GM18520 (cell line): ENCODE data around the gene RPTOR.
"Not testable (repeated sequence)": the region's sequence is repeated elsewhere in the genome, so short reads cannot be mapped to it uniquely, and the experiment has no call there.

Experiments
- ATAC-seq: cut with Tn5 transposase; IDR thresholded peaks from one replicate; pipeline ENCODE4 v1.9.1; 2021; ENCODE audit not compliant: unreplicated experiment

Gene RPTOR, protein sequence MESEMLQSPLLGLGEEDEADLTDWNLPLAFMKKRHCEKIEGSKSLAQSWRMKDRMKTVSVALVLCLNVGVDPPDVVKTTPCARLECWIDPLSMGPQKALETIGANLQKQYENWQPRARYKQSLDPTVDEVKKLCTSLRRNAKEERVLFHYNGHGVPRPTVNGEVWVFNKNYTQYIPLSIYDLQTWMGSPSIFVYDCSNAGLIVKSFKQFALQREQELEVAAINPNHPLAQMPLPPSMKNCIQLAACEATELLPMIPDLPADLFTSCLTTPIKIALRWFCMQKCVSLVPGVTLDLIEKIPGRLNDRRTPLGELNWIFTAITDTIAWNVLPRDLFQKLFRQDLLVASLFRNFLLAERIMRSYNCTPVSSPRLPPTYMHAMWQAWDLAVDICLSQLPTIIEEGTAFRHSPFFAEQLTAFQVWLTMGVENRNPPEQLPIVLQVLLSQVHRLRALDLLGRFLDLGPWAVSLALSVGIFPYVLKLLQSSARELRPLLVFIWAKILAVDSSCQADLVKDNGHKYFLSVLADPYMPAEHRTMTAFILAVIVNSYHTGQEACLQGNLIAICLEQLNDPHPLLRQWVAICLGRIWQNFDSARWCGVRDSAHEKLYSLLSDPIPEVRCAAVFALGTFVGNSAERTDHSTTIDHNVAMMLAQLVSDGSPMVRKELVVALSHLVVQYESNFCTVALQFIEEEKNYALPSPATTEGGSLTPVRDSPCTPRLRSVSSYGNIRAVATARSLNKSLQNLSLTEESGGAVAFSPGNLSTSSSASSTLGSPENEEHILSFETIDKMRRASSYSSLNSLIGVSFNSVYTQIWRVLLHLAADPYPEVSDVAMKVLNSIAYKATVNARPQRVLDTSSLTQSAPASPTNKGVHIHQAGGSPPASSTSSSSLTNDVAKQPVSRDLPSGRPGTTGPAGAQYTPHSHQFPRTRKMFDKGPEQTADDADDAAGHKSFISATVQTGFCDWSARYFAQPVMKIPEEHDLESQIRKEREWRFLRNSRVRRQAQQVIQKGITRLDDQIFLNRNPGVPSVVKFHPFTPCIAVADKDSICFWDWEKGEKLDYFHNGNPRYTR (N-terminal part only)

DNA sequence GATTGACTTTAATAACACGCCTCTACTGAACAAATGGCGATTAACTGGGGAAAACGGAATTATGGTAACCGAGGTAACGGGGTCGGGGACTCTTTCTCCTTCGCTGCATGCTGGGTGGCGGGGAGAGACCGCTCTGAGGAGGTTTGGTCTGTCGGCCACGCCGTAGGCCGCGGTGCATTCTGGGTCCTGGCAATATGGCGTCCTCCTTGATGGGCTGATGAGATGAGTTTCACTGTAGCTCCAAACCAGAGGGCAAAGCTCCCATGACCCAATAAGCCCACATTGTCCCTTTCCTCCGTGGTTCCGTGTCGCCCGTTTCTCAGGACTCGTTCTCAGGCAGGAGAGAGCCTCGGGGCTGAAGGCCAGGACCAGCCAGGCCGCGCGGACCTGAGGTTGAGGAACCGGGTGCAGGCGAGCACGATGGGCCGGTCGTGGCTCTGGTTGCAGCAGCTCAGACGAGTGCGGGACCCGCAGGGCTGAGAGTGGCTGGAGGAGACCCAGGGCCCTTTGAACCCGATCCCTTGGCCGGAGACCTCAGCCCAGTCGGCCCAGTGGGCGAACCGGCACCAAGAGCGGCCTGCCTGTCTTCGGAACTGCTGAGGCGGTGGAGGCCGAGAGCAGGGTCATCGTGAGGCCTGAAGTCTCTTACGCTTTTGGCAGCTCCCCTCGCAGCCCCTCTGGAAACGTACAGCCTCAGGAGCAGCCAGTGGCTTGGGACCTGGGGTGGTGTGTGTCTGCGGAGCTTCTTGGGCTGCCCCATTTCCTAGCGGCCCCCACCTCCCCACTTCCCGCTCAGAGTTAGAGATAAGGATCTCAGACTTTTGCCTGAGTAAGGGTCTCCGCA lies at the start of gene RPTOR:
RPTOR (plus strand) TSS at position 184 of the 844 bp plus-strand sequence. CDS start 792 bp downstream, outside the sequence.
- ATAC-seq: no peak

DNA sequence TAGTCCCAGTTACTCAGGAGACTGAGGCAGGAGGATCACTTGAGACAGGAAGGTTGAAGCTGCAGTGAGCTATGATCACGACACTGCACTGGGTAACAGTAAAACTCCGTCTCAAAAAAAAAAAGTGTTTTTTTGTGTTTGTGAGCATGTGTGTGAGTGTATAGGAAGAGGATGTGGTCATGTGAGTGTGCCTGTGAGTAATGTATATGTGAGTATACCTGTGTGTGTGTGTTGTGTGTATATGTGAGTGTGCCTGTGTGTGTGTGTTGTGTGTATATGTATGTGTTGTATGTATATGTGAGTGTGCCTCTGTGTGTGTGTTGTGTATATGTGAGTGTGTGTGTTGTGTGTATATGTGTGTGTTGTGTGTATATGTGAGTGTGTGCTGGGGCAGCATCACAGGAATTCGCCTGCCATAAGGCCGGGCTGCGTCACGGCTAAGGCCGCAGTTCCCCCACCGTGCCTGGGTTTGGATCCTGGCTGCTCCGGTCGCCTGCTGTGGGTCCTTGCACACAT lies 46.9 kb upstream of the RPTOR start:
- no peak for ATAC-seq

DNA sequence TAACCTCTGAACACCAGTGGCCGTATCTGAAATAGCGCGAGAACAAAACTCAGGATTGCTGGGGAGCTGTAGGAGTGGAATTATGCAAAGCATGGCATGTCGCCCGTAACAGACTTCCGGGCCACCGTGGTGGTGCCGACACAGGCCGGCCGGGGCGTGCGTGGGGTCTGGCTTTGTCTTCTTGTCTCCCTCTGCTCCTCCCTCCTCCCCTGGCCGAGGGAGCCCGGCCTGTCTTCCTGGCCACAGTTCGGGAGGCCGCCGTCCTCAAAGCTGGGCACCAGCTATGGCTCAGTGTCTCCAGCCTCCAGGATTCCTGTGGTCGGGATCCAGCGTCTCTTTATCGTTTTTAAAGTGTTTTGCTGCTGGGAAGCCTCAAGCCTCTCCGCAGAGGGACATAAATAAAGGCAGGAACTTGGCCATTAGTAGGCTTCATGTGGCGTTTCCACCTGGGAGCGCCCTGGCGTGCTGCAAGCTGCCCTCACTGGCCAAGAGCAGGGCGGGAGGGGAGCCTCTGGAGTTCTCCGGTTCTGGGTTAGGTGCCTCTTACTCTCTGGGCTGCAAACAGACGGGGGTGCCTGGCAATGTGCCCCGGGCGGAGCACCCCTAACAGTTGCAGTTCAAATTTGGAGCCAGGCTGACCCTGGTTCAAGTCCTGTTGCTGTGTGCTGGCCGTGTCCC lies 46.3 kb upstream of the RPTOR start:
- ATAC-seq: no peak

DNA sequence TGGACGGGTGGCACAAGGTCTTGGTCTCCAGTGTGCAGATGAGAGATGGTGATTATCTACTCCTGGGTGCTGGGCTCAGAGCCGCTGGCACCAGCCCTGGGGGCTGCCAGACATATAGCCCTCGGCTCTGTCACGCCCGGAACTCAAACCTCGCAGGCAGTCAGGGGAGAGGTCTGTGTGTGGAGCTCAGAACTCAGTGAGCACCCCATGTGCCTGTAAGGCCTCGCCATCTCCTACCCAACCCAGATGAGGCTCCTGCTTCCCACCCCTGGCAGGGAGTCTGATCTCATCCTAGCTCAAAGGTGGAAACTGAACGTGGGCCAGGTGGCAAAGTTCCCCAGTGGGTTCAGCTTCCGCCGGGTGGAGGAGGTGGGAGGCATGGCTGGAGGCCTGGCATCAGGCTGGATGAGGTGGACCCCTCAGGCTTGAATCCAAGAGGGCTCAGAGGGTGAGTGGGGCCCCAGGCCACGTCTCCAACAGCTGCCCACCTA lies 45.7 kb upstream of the RPTOR start:
- no peak for ATAC-seq

DNA sequence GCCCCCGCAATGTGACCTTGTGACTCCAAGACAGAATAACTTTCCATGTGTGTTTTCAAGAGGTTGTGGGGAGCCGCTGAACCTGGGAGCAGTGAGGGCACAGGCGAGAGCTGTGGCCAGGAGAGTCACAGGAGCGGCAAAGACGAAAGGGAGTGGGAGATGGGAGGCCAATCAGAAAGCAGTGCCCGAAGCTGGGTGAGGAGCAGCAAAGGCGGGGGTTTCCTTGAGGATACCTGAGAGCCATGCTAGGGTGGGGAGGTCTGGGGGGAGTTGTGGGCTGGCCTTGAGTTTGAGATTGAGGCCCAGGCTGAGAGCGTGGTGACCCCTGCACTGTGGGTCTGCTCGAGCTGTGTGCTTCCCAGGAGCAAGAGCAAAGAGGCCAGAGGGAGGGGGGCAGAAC lies 45.1 kb upstream of the RPTOR start:
- no peak for ATAC-seq

DNA sequence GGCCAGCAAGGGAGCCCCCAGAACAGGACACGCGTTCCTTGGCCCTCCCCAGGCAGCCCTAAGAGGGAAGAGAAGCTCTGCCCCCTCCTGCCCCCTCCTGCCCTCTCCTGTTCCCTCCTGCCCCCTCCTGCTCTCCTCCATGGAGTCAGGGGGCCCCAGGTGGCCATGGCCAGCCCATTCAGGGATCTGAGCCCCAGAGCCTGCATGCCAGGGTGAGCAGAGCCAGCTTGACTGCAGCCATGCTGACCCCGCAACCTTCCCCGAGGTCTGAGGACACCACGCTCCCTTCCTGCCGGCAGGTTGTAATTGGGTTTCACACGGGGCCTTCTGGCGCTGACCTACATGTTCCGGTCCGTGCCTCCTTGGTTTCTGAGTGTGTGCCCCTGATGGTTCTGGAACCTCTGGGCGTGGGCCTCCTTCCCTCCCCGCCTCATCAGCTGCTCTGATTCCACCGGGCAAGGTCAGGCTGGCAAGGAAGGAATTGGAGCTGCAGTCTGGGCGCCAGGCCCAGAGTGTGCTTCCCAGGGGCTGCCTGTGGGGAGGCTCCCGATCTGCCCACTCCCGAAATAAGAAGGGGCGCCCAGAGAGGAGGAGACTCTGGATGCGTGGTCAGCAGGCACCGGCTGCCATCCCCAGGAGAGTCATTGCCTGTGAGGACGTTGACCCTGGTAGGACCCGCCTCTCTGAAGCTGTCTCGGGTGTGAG lies 44.5 kb upstream of the RPTOR start:
- ATAC-seq: no peak

DNA sequence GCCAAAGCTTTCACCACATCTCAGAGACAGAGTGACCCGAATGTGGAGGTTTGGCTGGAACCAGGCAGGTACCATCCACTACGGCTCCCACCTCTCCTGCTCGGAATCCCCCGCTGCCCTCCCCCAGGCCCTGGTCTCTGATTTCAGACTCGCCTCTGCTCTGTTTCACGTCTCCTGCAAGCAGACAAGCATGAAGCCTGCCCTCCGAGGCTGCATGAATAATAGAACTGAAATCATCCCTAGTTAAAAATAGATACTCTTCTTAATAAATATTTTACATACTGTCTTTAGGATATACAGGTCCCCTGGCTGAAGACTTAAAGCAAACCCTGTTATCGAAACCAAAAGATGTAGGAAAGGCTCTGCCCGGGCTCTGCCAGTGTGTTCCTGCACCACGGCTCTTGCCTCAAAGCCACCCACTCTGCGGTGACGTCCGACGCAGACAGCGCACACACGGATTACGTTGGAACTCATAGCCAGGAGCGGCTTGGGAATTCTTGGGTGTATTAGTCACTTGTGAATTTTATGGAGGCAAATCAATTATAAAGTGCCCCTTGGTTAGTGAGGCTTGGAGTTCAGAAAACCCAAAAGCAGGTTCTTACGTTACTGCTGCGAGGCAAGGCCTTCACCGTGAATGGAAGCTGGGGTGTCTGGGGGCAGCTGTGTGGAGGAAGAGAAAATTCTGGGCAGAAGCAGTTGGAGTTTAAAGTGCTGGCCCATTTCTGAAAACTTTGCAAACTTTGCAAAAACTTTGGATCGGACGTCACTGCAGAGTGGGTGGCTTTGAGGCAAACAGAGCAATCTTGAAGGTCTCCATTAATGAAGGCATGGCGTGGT lies 42.7 kb upstream of the RPTOR start:
- ATAC-seq: no peak

DNA sequence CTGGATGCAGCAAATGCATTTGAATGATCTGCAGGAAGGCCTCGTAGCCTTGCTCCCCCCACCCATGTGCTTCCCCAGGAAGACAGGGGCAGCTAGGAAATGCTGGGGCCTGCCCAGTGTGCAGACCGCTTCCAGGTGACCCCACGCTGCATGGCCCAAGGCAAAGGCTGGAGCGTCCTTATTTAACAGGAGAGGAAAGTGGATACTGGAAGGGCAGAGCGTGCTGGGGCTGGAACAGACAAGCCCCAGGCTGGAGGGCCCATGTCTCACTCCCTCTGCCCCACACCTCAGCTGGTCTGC lies 42.1 kb upstream of the RPTOR start:
- no peak for ATAC-seq

DNA sequence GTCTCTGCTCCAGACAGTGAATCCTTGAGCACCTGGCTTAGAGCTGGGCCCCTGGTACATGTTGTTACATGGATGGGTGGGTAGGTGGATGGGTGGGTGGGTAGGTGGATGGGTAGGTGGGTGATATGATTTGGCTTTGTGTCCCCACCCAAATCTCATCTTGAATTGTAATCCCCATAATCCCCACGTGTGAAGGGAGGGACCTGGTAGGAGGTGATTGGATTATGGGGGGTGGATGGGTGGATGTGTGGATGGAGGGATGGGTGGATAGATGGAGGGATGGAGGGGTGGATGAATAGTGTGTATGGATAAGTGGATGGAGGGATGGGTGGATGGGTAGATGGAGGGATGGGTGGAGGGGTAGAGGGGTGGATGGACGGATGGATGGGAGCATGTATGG lies 41.6 kb upstream of the RPTOR start:
- ATAC-seq: no peak

DNA sequence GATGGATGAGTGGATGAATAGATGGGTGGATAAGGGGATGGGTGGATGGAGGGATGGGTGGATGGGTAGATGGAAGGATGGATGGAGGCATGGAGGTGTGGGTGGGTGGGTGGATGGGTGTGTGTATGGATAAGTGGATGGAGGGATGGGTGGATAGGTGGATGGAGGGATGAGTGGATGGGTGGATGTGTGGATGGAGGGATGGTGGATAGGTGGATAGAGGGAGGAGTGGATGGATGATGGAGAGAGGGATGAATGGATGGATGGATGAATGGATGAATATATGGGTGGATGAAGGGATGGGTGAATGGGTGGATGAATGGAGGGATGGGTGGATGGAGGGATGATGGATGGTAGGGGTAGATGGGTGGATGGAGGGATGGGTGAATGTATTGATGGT lies 40.7 kb upstream of the RPTOR start:
- ATAC-seq: no peak

DNA sequence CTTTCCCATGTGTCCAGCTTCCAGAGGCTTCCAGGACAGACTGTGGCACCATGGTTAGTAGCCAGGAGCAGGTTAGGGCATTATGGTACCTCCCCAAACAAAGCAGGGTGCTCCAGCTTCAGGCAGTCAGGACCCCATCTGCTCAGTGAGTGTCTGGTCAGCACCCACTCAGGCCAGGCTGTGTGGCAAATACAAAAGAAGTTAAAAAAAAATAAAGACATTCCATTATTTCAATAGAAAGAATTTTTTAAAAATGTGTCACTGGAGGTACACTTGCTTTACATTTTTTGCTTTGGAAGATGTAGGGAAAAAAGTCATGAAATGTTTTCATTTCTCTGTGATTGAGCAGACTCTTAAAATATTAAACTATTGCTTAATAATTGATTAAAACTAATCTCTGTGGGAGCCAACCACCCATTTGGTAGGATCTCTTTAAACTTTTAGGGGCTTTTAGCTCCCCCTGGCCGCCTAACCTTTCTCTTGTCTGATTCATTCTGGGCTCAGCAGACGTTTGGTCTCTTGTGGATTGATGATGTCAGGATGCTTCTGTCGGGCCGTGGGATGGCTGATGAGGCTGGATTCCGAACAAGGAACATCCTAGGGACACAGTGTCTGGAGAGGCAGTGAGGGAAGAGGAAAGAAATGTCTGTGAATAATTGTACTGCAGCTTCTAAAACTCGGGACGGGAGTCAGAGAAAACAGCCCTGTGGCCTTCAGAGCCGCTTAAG lies 39.8 kb upstream of the RPTOR start:
- no peak for ATAC-seq

DNA sequence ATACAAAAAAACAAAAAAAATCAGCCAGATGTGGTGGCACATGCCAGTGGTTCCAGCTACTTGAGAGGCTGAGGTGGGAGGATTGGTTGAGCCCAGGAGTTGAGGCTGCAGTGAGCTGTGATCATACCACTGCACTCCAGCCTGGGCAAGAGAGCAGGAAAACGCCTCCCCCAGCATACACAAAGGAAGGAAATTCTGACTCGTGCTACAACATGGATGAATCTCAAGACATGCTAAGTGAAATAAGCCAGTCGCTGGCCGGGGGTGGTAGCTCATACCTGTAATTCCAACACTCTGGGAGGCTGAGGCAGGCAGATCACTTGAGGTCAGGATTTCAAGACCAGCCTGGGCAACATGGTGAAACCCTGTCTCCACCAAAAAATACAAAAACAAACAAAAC lies 37.5 kb upstream of the RPTOR start:
- ATAC-seq: not testable (repeated sequence)

DNA sequence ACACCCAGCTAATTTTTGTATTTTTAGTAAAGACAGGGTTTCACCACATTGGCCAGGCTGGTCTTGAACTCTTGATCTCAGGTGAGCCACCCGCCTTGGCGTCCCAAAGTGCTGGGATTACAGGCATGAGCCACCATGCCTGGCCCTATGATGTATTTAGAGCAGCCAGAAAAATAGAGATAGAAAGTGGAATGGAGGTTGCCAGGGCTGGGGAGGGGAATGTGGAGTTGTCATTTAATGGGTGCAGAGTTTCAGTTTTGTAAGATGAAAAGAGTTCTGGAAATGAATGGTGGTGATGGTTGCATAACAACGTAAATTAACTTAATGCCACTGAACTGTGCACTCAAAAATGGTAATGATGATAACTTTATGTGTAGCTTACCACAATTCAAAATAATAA lies 36.7 kb upstream of the RPTOR start:
- ATAC-seq: no peak

DNA sequence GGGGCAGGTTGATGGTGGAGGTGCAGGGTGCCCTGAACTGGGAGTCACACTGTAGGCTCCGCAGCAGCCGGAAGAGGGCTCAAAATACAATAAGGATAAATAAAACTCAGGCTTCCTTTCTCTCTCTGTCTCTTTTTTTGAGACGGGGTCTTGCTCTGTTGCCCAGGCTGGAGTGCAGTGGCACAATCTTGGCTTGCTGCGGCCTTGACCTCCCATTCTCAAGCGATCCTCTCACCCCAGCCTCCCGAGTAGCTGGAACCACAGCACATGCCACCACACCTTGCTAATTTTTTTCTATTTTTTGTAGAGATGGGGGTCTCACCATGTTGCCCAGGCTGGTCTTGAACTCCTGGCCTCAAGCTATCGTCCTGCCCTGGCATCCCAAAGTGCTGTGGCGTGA lies 35.3 kb upstream of the RPTOR start:
- no peak for ATAC-seq

DNA sequence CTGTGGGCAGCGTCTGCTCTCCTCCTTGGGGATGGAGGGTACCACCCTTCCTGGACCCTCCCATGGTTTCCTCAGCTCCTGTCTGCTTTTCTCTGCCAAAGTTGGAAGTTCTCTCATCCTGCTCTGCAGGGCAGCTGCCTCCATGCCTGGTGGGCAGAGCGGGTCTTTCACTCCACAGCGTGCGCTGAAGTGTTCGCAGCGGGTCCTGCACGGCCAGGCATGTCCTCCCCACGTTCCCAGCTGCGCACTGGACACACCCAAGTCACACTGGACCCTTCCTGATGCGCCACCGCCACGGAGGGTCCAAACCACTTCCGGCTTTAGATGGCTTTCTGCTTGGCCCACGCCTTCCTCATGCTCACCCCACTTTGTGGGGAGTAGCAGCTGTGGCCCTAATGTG lies 34.5 kb upstream of the RPTOR start:
- no peak for ATAC-seq

DNA sequence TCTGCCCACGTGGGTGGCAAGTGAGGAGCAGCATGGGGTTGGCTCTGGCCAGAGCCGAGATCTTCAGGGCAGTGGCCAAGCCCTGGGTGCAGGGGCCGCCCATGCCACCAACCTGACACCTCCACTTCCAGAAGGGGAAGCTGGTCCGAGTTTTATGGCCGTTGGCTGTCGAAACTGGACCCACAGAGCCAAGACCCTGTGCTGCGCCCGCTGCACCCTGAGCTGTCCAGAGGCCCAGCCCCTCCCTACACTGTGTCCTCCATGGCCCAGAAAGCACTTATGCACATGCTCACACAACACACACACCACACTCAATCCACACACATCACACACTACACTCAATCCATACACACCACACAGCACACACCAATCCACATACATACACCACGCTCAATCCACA lies 33.9 kb upstream of the RPTOR start:
- no peak for ATAC-seq

DNA sequence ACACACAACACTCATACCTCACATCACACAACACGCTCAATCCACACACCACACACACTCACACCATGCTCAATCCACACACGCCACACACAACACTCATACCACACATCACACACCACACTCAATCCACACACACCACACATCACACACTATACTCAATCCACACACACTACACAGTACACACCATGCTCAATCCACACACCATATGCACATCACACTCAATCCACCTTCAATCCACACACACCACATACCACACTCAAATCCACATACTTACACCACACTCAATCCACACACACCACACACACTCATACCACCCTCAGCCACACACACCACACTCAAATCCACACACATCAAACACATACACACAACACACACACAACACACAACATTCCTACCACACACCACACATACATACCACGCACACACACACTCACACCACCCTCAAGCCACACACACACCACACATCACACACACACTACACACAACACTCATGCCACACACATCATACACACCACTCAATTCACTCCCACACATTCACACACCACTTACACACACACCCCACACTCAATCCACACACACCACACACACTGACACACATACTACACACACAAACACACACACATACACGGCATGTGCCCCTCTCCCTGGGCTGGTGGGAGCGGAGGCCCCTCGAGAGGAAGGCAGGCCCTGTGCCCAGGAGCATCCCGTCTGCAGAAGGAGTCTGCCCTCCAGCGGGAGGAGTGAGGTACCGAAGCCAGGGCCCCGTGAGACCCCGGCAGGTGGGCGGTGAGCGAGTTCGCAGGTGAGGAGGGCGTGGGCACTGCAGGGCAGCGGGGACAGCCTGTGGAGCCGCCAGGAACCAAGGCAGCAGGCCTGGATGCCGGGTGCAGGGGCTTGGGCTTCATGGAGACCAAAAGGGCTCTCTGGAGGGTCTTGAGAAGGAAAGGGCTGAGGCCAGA lies 33.1 kb upstream of the RPTOR start:
- no peak for ATAC-seq
